ENCODE results near the gene FAM204A.

- TF ChIP-seq CTCF (IDR thresholded peaks at IDR 0.05; ENCODE audit: insufficient read depth, low read depth, low read length) (no peak), EZH2 (IDR thresholded peaks at IDR 0.05; ENCODE audit: insufficient read depth, low read length) (no peak)
These were observed 69.9 kb downstream of the FAM204A start for GRCh38 chr10:118272149-118272721.

Data from astrocyte (in vitro differentiated cells and primary cell).